GM23338 (cell line): ENCODE data around the gene PRSS48. TPM values are rescaled to one million over a fixed set of nuclear protein-coding genes. Genes with fewer than 3 reads are reported as not detected.
"Not testable (repeated sequence)": the region's sequence is repeated elsewhere in the genome, so short reads cannot be mapped to it uniquely, and the experiment has no call there.

ENCODE experiments used
- ATAC-seq: fragments of 200-7000 bp; cut with Tn5 transposase; 3 replicates; pipeline ENCODE4 v1.9.1; 2020
- DNase-seq: peaks from one replicate; pipeline ENCODE4 v3.0.0-alpha.2; 2015; ENCODE audit warnings: low spot score
- H2AFZ ChIP-seq: fragments of 200-600 bp; sonication (generic); 2 replicates; pipeline ENCODE4 v1.8.0; 2016; ENCODE audit warnings: antibody characterized with exemption, mild to moderate bottlenecking, moderate library complexity
- H3F3A ChIP-seq: fragments of 200-600 bp; sonication (generic); replicated peaks from 2 replicates; pipeline ENCODE4 v1.8.0; 2017; ENCODE audit warnings: antibody characterized with exemption, mixed run types, low read depth
- H3K27ac ChIP-seq: fragments of 200-600 bp; sonication (generic); 2 replicates; pipeline ENCODE4 v1.6.1; 2016; ENCODE audit warnings: low read depth
- H3K27me3 ChIP-seq: fragments of 200-600 bp; sonication (generic); 2 replicates; pipeline ENCODE4 v1.8.0; 2016; ENCODE audit warnings: mild to moderate bottlenecking, mixed run types, moderate library complexity; ENCODE audit not compliant: insufficient read depth
- H3K36me3 ChIP-seq: fragments of 200-600 bp; sonication (generic); 2 replicates; pipeline ENCODE4 v1.8.0; 2016; ENCODE audit warnings: mild to moderate bottlenecking; ENCODE audit not compliant: insufficient read depth
- H3K4me1 ChIP-seq: fragments of 200-600 bp; sonication (generic); 2 replicates; pipeline ENCODE4 v1.8.0; 2016; ENCODE audit warnings: mild to moderate bottlenecking, moderate library complexity; ENCODE audit not compliant: insufficient read depth
- H3K4me2 ChIP-seq: fragments of 200-600 bp; sonication (generic); 2 replicates; pipeline ENCODE4 v1.7.1; 2017; ENCODE audit warnings: mixed run types
- H3K4me3 ChIP-seq: fragments of 200-600 bp; sonication (generic); 2 replicates; pipeline ENCODE4 v1.6.1; 2016; ENCODE audit warnings: mixed run types
- H3K79me2 ChIP-seq: fragments of 200-600 bp; sonication (generic); replicated peaks from 2 replicates; pipeline ENCODE4 v1.8.0; 2017; ENCODE audit warnings: mild to moderate bottlenecking; ENCODE audit not compliant: insufficient read depth
- H3K9me2 ChIP-seq: fragments of 200-600 bp; sonication (generic); 2 replicates; pipeline ENCODE4 v1.8.0; 2017; ENCODE audit not compliant: insufficient read depth
- H4K20me1 ChIP-seq: fragments of 200-600 bp; sonication (generic); replicated peaks from 2 replicates; pipeline ENCODE4 v1.8.0; 2017; ENCODE audit warnings: mild to moderate bottlenecking; ENCODE audit not compliant: insufficient read depth
- H3K27ac Mint-ChIP-seq: 2 replicates; pipeline ENCODE4 v1.8.0; 2020; ENCODE audit warnings: inconsistent platforms, mild to moderate bottlenecking, moderate library complexity, mixed read lengths
- H3K27me3 Mint-ChIP-seq: 3 replicates; pipeline ENCODE4 v1.8.0; 2022; ENCODE audit warnings: low read depth, mild to moderate bottlenecking, moderate library complexity, mixed read lengths, inconsistent platforms; ENCODE audit not compliant: insufficient read depth, poor library complexity
- H3K36me3 Mint-ChIP-seq: 3 replicates; pipeline ENCODE4 v1.8.0; 2021; ENCODE audit warnings: low read depth, mild to moderate bottlenecking, inconsistent platforms, moderate library complexity, mixed read lengths
- H3K4me1 Mint-ChIP-seq: 3 replicates; pipeline ENCODE4 v1.8.0; 2020; ENCODE audit warnings: mild to moderate bottlenecking, inconsistent platforms, mixed read lengths
- H3K4me3 Mint-ChIP-seq: 3 replicates; pipeline ENCODE4 v1.8.0; 2021; ENCODE audit warnings: moderate library complexity, mild to moderate bottlenecking, inconsistent platforms, mixed read lengths
- H3K9me3 Mint-ChIP-seq: 3 replicates; pipeline ENCODE4 v1.8.0; 2020; ENCODE audit warnings: moderate library complexity, mild to moderate bottlenecking, inconsistent platforms, mixed read lengths
- CREB1 ChIP-seq: fragments of 250-450 bp; sonication (Bioruptor Pico); IDR thresholded peaks from 2 replicates; pipeline ENCODE4 v1.5.0; 2020; ENCODE audit warnings: low read depth, mild to moderate bottlenecking, moderate library complexity
- ETS1 ChIP-seq: IDR thresholded peaks from 2 replicates; pipeline ENCODE4 v1.6.1; 2016; ENCODE audit warnings: antibody characterized with exemption
- EZH2 ChIP-seq: fragments of 200-600 bp; sonication (generic); IDR thresholded peaks from one replicate; pipeline ENCODE4 v1.8.0; 2017; ENCODE audit warnings: antibody characterized with exemption, mild to moderate bottlenecking, low read depth; ENCODE audit not compliant: unreplicated experiment
- EZH2phosphoT487 ChIP-seq: fragments of 200-600 bp; sonication (generic); IDR thresholded peaks from one replicate; pipeline ENCODE4 v1.8.1; 2018; ENCODE audit warnings: antibody characterized with exemption; ENCODE audit not compliant: unreplicated experiment
- JUNB ChIP-seq: IDR thresholded peaks from one replicate; pipeline ENCODE4 v1.6.1; 2016; ENCODE audit warnings: antibody characterized with exemption; ENCODE audit not compliant: unreplicated experiment
- NANOG ChIP-seq: IDR thresholded peaks from 2 replicates; pipeline ENCODE4 v1.6.1; 2016; ENCODE audit warnings: antibody characterized with exemption, borderline replicate concordance
- POLR2AphosphoS5 ChIP-seq: IDR thresholded peaks from 2 replicates; pipeline ENCODE4 v1.6.1; 2016; ENCODE audit warnings: antibody characterized with exemption, low read depth
- REST ChIP-seq: IDR thresholded peaks from one replicate; pipeline ENCODE4 v1.6.1; 2018; ENCODE audit warnings: antibody characterized with exemption; ENCODE audit not compliant: unreplicated experiment
- STAT1 ChIP-seq: IDR thresholded peaks from one replicate; pipeline ENCODE4 v1.6.1; 2016; ENCODE audit warnings: antibody characterized with exemption; ENCODE audit not compliant: unreplicated experiment
- ZNF114 ChIP-seq: fragments of 250-450 bp; sonication (Bioruptor Pico); IDR thresholded peaks from 2 replicates; pipeline ENCODE4 v1.5.0; 2020; ENCODE audit warnings: mild to moderate bottlenecking, moderate library complexity
- ZNF331 ChIP-seq: fragments of 250-450 bp; sonication (Bioruptor Pico); IDR thresholded peaks from 2 replicates; pipeline ENCODE4 v1.5.0; 2020; ENCODE audit warnings: low read depth, mild to moderate bottlenecking, moderate library complexity
- polyA plus RNA-seq: library from polyadenylated mRNA; unstranded; fragments of >200 nt; fragmentation: Nextera tagmentation; extraction: Ambion mirVana; gene quantifications from 2 replicates; pipeline ENCODE4 v1.2.1, GENCODE V29; 2016
- total RNA-seq: library from RNA; depleted of rRNA; stranded (reverse); fragments of >200 nt; shearing (Covaris generic); gene quantifications from 2 replicates; pipeline ENCODE4 v1.2.3, GENCODE V29; 2014
- TF ChIP-seq, protein P1 (sequence below), 2 experiments: fragments of 200-600 bp in 1 of 2; sonication (generic) in 1 of 2; conservative IDR thresholded peaks; 2 replicates each; pipeline versions ENCODE4 v1.5.1 to v1.6.1; 2016 to 2017; ENCODE audit warnings: antibody characterized with exemption in 2 of 2, low read depth in 2 of 2, mild to moderate bottlenecking in 2 of 2, moderate library complexity in 1 of 2

PRSS48 gene
- total and polyA plus RNA-seq, 2 experiments from 2014 or later: 0.36 TPM; not detected in 1

- not testable (repeated sequence) for H3K4me3 Mint-ChIP-seq, ATAC-seq
Measured at GRCh38 chr4:151235373-151235772, 41.6 kb upstream of the PRSS48 start.

GRCh38 chr4:151236036-151236435, 40.9 kb upstream of the PRSS48 start:
- H4K20me1 ChIP-seq: peaks cover 5% of the 10 kb centered on the region
- H3K27ac ChIP-seq: no peak overlapping the region
- no peaks in the 10 kb centered on the region for H3K9me2 ChIP-seq
- peaks cover 21% of the 10 kb centered on the region for H3K36me3 Mint-ChIP-seq
- H3K4me2 ChIP-seq: no peak overlapping the region
- H3F3A ChIP-seq: no peaks in the 10 kb centered on the region
- H3K27me3 Mint-ChIP-seq: peaks cover 3% of the 10 kb centered on the region
- peaks cover 42% of the 10 kb centered on the region for H3K79me2 ChIP-seq
- no peaks in the 10 kb centered on the region for H3K4me1 ChIP-seq
- no peaks in the 10 kb centered on the region for H3K27me3 ChIP-seq
- H3K36me3 ChIP-seq: no peaks in the 10 kb centered on the region
- H3K9me3 Mint-ChIP-seq: peaks cover 8% of the 10 kb centered on the region; the same call in 2 of the 3 replicates
- DNase-seq: no peak
- no peak overlapping the region for H3K27ac Mint-ChIP-seq
- H3K4me1 Mint-ChIP-seq: no peaks in the 10 kb centered on the region
- ATAC-seq: no peak
- no peak overlapping the region for H3K4me3 Mint-ChIP-seq
- H3K4me3 ChIP-seq: no peak overlapping the region
- no peak overlapping the region for H2AFZ ChIP-seq
- TF ChIP-seq NANOG (no peak), EZH2phosphoT487 (no peak), POLR2AphosphoS5 (no peak), ETS1 (no peak), REST (no peak), CREB1 (CRISPR knock-in tag) (no peak), ZNF331 (CRISPR knock-in tag) (no peak), EZH2 (no peak), STAT1 (no peak), ZNF114 (CRISPR knock-in tag) (no peak), JUNB (no peak)
- TF ChIP-seq, protein P1, sequence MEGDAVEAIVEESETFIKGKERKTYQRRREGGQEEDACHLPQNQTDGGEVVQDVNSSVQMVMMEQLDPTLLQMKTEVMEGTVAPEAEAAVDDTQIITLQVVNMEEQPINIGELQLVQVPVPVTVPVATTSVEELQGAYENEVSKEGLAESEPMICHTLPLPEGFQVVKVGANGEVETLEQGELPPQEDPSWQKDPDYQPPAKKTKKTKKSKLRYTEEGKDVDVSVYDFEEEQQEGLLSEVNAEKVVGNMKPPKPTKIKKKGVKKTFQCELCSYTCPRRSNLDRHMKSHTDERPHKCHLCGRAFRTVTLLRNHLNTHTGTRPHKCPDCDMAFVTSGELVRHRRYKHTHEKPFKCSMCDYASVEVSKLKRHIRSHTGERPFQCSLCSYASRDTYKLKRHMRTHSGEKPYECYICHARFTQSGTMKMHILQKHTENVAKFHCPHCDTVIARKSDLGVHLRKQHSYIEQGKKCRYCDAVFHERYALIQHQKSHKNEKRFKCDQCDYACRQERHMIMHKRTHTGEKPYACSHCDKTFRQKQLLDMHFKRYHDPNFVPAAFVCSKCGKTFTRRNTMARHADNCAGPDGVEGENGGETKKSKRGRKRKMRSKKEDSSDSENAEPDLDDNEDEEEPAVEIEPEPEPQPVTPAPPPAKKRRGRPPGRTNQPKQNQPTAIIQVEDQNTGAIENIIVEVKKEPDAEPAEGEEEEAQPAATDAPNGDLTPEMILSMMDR (conservative IDR thresholded peaks at IDR 0.05; ENCODE audit: low read depth in 2 of 2): no peak

More at GRCh38 chr4:151235373-151235772, 41.6 kb upstream of the PRSS48 start:
- not testable (repeated sequence) for DNase-seq, H3K27me3 ChIP-seq, H3K36me3 ChIP-seq, H3K27ac Mint-ChIP-seq, H3K9me3 Mint-ChIP-seq, H3K4me3 ChIP-seq, H3F3A ChIP-seq, H3K4me2 ChIP-seq, H4K20me1 ChIP-seq, H2AFZ ChIP-seq, H3K4me1 Mint-ChIP-seq, H3K27me3 Mint-ChIP-seq, H3K4me1 ChIP-seq, H3K27ac ChIP-seq, H3K9me2 ChIP-seq
- peaks cover 21% of the 10 kb centered on the region for H3K36me3 Mint-ChIP-seq
- peaks cover 39% of the 10 kb centered on the region for H3K79me2 ChIP-seq
